Measurements from ENCODE around the gene MPC2. TPM values are rescaled to one million over a fixed set of nuclear protein-coding genes. Genes with fewer than 3 reads are reported as not detected.

MPC2 gene
- total RNA-seq, 3 donors from 2014 or later: 95.5 to 163 (median 134) TPM

- no peaks in the 10 kb centered on the region for H3K9me3 ChIP-seq
- no peak overlapping the region for H3K4me3 ChIP-seq
- H3K4me1 ChIP-seq (ENCODE audit: low read depth): no peaks in the 10 kb centered on the region
- no peak for ATAC-seq
- H3K36me3 ChIP-seq (ENCODE audit: low read depth): peaks cover 4% of the 10 kb centered on the region
- no peak for DNase-seq
- no peak for TF ChIP-seq CTCF (IDR thresholded peaks at IDR 0.05)
- intact Hi-C loops (cut with DNase I, micrococcal nuclease): no loop called here
Measured at GRCh38 chr1:167974698-167975097, 37.8 kb upstream of the MPC2 start.

DNA sequence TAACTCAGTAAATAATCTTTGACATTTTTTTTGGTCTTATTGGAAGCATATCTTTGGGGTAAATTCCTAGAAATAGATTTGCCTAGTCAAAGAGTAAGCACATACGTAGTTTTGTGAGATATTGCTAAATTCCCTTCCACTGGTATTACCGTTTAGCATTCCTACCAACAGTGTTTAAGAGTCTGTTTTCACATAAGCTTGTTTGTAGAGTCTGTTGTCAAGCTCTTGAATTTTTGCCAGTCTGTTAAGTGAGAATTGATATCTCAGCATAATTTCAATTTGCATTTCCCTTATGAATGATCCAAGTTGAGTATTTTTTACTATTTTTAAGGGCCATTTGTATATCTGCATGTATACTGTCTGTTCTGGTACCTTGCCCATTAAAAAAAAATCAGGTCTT is 37.0 kb upstream of the MPC2 start:
- intact Hi-C loops (cut with DNase I, micrococcal nuclease): no loop called here
- DNase-seq (no peak), ATAC-seq (no peak)
- no peaks in the 10 kb centered on the region for H3K9me3 ChIP-seq
- TF ChIP-seq CTCF (IDR thresholded peaks at IDR 0.05): no peak
- no peaks in the 10 kb centered on the region for H3K4me1 ChIP-seq (ENCODE audit: low read depth)
- no peak overlapping the region for H3K4me3 ChIP-seq
- H3K36me3 ChIP-seq (ENCODE audit: low read depth): peaks cover 4% of the 10 kb centered on the region

- ATAC-seq (no peak), DNase-seq (no peak)
- Histone ChIP-seq H3K4me1 (ENCODE audit: low read depth) (no peaks in the 10 kb centered on the region), H3K4me3 (no peak overlapping the region), H3K9me3 (no peaks in the 10 kb centered on the region), H3K36me3 (ENCODE audit: low read depth) (peaks cover 4% of the 10 kb centered on the region)
- no peak for TF ChIP-seq CTCF (IDR thresholded peaks at IDR 0.05)
- intact Hi-C loops (cut with DNase I, micrococcal nuclease): no loop called here
Measured at GRCh38 chr1:167968569-167968968, 31.7 kb upstream of the MPC2 start.

DNA sequence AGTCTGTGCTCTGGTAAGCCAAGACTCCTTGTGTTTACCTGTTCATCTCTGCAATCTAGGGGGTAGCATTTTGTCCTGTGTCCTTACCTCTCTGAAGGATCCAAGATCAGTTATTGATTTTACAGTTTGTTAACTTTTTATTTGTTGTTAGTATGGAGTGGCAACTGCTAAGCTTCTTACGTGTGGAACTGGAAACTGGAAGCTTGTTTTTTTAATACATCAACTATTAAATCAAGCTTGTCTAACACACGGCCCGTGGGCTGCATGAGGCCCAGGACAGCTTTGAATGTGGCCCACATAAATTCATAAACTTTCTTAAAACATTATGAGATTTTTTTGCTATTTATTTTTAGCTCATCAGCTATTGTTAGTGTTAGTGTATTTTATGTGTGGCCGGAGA is 29.2 kb upstream of the MPC2 start:
- Histone ChIP-seq H3K36me3 (ENCODE audit: low read depth) (no peaks in the 10 kb centered on the region), H3K4me1 (ENCODE audit: low read depth) (no peaks in the 10 kb centered on the region), H3K9me3 (no peaks in the 10 kb centered on the region), H3K4me3 (no peak overlapping the region)
- no peak for DNase-seq
- ATAC-seq: no peak
- no peak for TF ChIP-seq CTCF (IDR thresholded peaks at IDR 0.05)
- intact Hi-C loops (cut with DNase I, micrococcal nuclease): no loop called here

DNA sequence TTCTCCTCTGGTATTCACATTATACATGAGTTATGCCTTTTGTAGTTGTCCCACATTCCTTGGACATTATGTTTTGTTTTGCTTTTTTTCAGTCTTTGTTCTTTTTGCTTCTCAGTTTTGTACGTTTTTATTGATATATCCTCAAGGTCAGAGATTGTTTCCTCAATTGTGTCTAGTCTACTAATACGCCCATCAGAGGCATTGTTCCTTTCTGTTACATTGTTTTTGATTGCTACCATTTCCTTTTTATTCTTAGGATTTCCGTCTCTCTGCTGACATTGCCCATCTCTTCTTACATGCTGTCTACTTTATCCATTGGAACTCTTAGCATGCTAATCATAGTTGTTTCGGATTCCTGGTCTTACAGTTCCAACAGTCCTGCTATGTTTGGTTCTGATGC is 27.8 kb upstream of the MPC2 start:
- H3K4me1 ChIP-seq (ENCODE audit: low read depth): no peaks in the 10 kb centered on the region
- ATAC-seq (no peak), DNase-seq (no peak)
- no peak for TF ChIP-seq CTCF (IDR thresholded peaks at IDR 0.05)
- intact Hi-C loops (cut with DNase I, micrococcal nuclease): no loop called here
- H3K4me3 ChIP-seq: no peak overlapping the region
- H3K36me3 ChIP-seq (ENCODE audit: low read depth): no peaks in the 10 kb centered on the region
- no peaks in the 10 kb centered on the region for H3K9me3 ChIP-seq

DNA sequence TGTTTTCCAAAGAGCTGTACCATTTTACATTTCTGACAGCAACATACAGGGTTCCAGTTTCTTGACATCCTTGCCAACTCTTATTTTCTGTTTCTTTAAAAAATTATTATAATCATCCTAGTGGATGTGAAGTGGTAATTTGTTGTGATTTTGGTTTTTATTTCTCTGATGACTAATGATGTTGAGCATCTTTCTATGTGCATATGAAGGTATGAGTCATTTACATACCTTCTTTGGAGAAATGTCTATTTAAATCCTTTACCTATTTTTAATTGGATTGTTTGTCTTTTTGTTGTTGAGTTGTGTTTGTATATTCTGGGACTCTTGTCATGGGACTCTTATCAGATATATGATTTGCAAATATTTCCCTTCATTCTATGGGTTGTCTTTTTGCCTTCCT is 20.8 kb upstream of the MPC2 start:
- ATAC-seq (no peak), DNase-seq (no peak)
- Histone ChIP-seq H3K36me3 (ENCODE audit: low read depth) (no peaks in the 10 kb centered on the region), H3K9me3 (no peaks in the 10 kb centered on the region), H3K4me1 (ENCODE audit: low read depth) (no peaks in the 10 kb centered on the region), H3K4me3 (no peak overlapping the region)
- no peak for TF ChIP-seq CTCF (IDR thresholded peaks at IDR 0.05)
- intact Hi-C loops (cut with DNase I, micrococcal nuclease): no loop called here
